Heart left ventricle (tissue), 16 donors: ENCODE data around the gene SRP54. TPM values are rescaled to one million over a fixed set of nuclear protein-coding genes. Genes with fewer than 3 reads are reported as not detected.

ENCODE experiments used
- ATAC-seq, 4 donors: fragments of 200-7000 bp; cut with Tn5 transposase; one replicate each; pipeline ENCODE4 v1.9.1; 2020 to 2022; ENCODE audit warnings: moderate library complexity in 4 of 4, mild to moderate bottlenecking in 3 of 4, moderate number of reproducible peaks in 1 of 4
- DNase-seq, 5 donors: peaks; one replicate each; pipeline ENCODE4 v3.0.0-alpha.2; 2020
- H3K27ac ChIP-seq, 12 donors: fragments of 200-600 bp; sonication (generic) in 4 of 12; one replicate each; pipeline versions ENCODE4 v1.5.0 to v1.8.0; 2016 to 2022; ENCODE audit warnings: mild to moderate bottlenecking in 2 of 12
- H3K27me3 ChIP-seq, 9 donors: fragments of 200-600 bp; sonication (generic) in 2 of 9; one replicate each; pipeline versions ENCODE4 v1.5.1 to v1.8.0; 2016 to 2022; ENCODE audit warnings: mild to moderate bottlenecking in 3 of 9
- H3K36me3 ChIP-seq, 9 donors: fragments of 200-600 bp; sonication (generic) in 2 of 9; one replicate each; pipeline versions ENCODE4 v1.5.0 to v1.8.0; 2018 to 2022; ENCODE audit warnings: mild to moderate bottlenecking in 2 of 9
- H3K4me1 ChIP-seq, 12 donors: fragments of 200-600 bp; sonication (generic) in 4 of 12; one replicate each; pipeline versions ENCODE4 v1.5.0 to v1.8.0; 2016 to 2022; ENCODE audit warnings: mild to moderate bottlenecking in 3 of 12
- H3K4me3 ChIP-seq, 12 donors: fragments of 200-600 bp; sonication (generic) in 4 of 12; one replicate each; pipeline versions ENCODE4 v1.5.0 to v1.8.0; 2017 to 2022; ENCODE audit warnings: mild to moderate bottlenecking in 9 of 12, moderate library complexity in 4 of 12
- H3K9me3 ChIP-seq, 12 donors: fragments of 200-600 bp; sonication (generic) in 4 of 12; one replicate each; pipeline versions ENCODE4 v1.5.0 to v1.8.0; 2016 to 2022; ENCODE audit warnings: mild to moderate bottlenecking in 1 of 12
- POLR2A ChIP-seq, 2 donors: fragments of 450-650 bp; IDR thresholded peaks; one replicate each; pipeline ENCODE4 v1.6.1; 2017; ENCODE audit warnings: antibody characterized with exemption in 2 of 2, mild to moderate bottlenecking in 2 of 2, moderate library complexity in 2 of 2
- WGBS, 4 donors: extraction: QIAGEN DNeasy Blood & Tissue Kit in 2 of 4; methylation state at CpG; one replicate each; pipeline versions ENCODE4 v1.1.5 to v1.1.7; 2013 to 2018; 5-methylcytosine and 5-hydroxymethylcytosine counted together
- intact Hi-C, 10 donors: fragments of 100-400 bp; cut with DNase I; formaldehyde crosslinking; loops; one replicate each; pipeline versions ENCODE4 v1.11.1 to v1.14.2; 2022
- polyA plus RNA-seq, 2 donors: library from polyadenylated mRNA; stranded (reverse); fragments of 200-250 nt; gene quantifications; one replicate each; pipeline ENCODE4 v1.2.3, GENCODE V29; 2013
- total RNA-seq, 9 donors: library from RNA; depleted of rRNA in 2 of 9; stranded (reverse); fragments of >200 nt in 2 of 9; fragmentation: NEBNext Ultra II Directional in 3 of 9; extraction: Animal tissue kit (Norgen Biotek cat#: 25700) in 3 of 9; gene quantifications; one replicate each; pipeline versions ENCODE4 v1.1.0 to v1.2.4, GENCODE V29; 2016 to 2023
- TF ChIP-seq, protein P1 (sequence below), 12 donors: fragments of 200-600 bp; sonication (generic) in 4 of 12; IDR thresholded peaks; one replicate each; pipeline versions ENCODE4 v1.5.0 to v1.8.0; 2018 to 2022; ENCODE audit warnings: antibody characterized with exemption in 12 of 12, mild to moderate bottlenecking in 5 of 12
- donor health status: ischemic (EF 13 %, LVEDD 7.1; RV severe dilation, severe dysfunction).
- donor health status: healthy with polysubstance abuse.
- donor health status: DM: no; HTN: yes; CAD: no.
- donor health status: DM: no; HTN: no; CAD: no.
- donor health status: ischemic (EF 25% LVEDD 6.9; RV normal size, moderate dysfunction).
- donor health status: ischemic (EF 25% LVEDD 5.7; RV mildly dilated, moderate dysfunction).
- donor health status: healthy.
- donor health status: DM: yes; HTN: yes; CAD: no.
- donor health status: ischemic (EF 35%, LVEDD 5.7; RV mildly dilated, moderate dysfunction).
- donor health status: nonischemic (EF 11% LVEDD 7.7; RV severe dilation, severe dysfunction).
- donor health status: DM: yes; HTN: yes; CAD: no.
- donor health status: PGD.
- donor health status: ischemic (EF 29% LVEDD 5.4; RV normal size, mild dysfunction).
- donor health status: nonischemic (EF 23%, LVEDD 6.1; RV moderate dilation, normal function).

The SRP54 gene
- total and polyA plus RNA-seq, 11 donors = 16.0 to 53.3 (median 34.0) TPM

DNA sequence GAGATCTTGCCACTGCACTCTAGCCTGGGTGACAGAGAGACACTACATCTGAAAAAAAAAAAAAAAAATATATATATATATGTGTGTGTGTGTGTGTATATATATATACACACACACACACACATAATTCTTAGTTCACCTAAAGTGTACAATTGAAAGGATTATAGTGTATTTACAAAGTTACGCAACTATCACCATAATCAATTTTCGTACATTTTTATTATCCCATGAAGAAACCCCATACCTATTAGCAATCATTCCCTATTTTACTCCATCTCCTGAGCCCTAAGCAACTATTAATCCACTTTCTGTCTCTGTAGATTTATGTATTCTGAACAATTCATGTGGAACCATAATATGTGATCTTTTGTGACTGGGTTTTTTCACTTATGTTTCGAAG, 4.4 kb downstream of the SRP54 start:
- intact Hi-C loops = loop anchor here in 3 of 10 donors (10.0 kb wide), 2 partner anchors 58 to 112 kb away; partner anchors contain the start of genes FAM177A1 (in 2 of the 3) and BAZ1A (in 1 of the 3)
- WGBS, 4 donors = 93 to 98% (median 95%) methylated on average over 3 of the region's 3 CpGs

DNA sequence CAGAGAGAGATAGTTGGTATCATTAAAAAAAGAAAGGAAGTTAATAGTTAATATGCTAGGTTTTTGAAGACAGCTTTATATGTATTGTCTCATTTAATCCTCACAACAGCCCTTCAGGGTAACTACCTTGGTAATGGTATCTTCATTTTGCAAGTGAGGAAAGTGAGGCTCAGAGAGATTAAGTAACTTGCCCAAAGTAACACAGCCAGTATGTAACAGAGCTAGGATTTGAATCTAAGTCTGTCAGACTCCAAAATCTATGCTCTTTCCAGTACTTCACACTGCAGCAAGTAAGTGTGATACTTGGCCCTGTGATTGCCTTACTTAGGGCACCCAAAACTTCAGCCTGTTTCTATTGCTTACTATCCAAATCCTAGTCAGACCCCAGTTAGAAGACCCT, 7.0 kb downstream of the SRP54 start:
- DNase-seq = no peak
- no peak for ATAC-seq
- Histone ChIP-seq H3K36me3 (no peaks in the 10 kb centered on the region), H3K9me3 (no peaks in the 10 kb centered on the region), H3K27ac (no peak overlapping the region), H3K4me1 (peaks cover 0 to 25% (median 11%) of the 10 kb centered on the region in 12 donors), H3K27me3 (no peaks in the 10 kb centered on the region), H3K4me3 (no peak overlapping the region)
- TF ChIP-seq, protein P1, sequence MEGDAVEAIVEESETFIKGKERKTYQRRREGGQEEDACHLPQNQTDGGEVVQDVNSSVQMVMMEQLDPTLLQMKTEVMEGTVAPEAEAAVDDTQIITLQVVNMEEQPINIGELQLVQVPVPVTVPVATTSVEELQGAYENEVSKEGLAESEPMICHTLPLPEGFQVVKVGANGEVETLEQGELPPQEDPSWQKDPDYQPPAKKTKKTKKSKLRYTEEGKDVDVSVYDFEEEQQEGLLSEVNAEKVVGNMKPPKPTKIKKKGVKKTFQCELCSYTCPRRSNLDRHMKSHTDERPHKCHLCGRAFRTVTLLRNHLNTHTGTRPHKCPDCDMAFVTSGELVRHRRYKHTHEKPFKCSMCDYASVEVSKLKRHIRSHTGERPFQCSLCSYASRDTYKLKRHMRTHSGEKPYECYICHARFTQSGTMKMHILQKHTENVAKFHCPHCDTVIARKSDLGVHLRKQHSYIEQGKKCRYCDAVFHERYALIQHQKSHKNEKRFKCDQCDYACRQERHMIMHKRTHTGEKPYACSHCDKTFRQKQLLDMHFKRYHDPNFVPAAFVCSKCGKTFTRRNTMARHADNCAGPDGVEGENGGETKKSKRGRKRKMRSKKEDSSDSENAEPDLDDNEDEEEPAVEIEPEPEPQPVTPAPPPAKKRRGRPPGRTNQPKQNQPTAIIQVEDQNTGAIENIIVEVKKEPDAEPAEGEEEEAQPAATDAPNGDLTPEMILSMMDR (IDR thresholded peaks at IDR 0.05) = no peak
- no peak for TF ChIP-seq POLR2A (IDR thresholded peaks at IDR 0.05)
- intact Hi-C loops = loop anchor here in 3 of 10 donors (10.0 kb wide), 2 partner anchors 55 to 115 kb away; partner anchors contain the start of genes FAM177A1 (in 2 of the 3) and BAZ1A (in 1 of the 3)

More for the DNA sequence above, 4.4 kb downstream of the SRP54 start:
- Histone ChIP-seq H3K4me1 (peaks cover 5 to 32% (median 21%) of the 10 kb centered on the region in 12 donors), H3K9me3 (no peaks in the 10 kb centered on the region), H3K36me3 (no peaks in the 10 kb centered on the region), H3K4me3 (no peak overlapping the region), H3K27ac (no peak overlapping the region), H3K27me3 (no peaks in the 10 kb centered on the region)
- ATAC-seq (no peak), DNase-seq (no peak)
- TF ChIP-seq, protein P1 (IDR thresholded peaks at IDR 0.05) = no peak
- TF ChIP-seq POLR2A (IDR thresholded peaks at IDR 0.05) = no peak

DNA sequence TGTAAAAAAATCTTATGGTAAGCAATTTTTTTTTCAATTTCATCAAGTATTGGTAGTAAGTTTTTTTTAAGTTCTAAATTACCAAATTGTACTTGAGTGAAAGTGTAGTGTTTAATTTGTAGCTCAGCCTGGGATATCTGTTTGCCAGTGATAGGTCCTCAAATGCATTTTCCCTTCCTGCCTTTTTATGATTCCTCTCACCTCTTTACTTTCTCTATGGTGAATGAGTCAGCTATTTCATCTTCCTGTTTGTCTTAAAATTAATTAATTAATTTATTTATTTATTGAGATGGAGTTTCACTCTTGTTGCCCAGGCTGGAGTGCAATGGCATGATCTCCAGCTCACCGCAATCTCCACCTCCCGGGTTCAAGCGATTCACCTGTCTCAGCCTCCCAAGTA, 10.6 kb downstream of the SRP54 start:
- WGBS, 4 donors = 95 to 99% (median 97%) methylated on average over 3 of the region's 3 CpGs
- Histone ChIP-seq H3K4me1 (peaks cover 0 to 18% (median 1%) of the 10 kb centered on the region in 12 donors), H3K4me3 (no peak overlapping the region), H3K9me3 (no peaks in the 10 kb centered on the region), H3K36me3 (peaks cover 0 to 22% (median 12%) of the 10 kb centered on the region in 9 donors), H3K27me3 (no peaks in the 10 kb centered on the region), H3K27ac (no peak overlapping the region)
- DNase-seq (no peak), ATAC-seq (no peak)
- TF ChIP-seq, protein P1 (IDR thresholded peaks at IDR 0.05) = no peak
- no peak for TF ChIP-seq POLR2A (IDR thresholded peaks at IDR 0.05)
- intact Hi-C loops = no loop called here

DNA sequence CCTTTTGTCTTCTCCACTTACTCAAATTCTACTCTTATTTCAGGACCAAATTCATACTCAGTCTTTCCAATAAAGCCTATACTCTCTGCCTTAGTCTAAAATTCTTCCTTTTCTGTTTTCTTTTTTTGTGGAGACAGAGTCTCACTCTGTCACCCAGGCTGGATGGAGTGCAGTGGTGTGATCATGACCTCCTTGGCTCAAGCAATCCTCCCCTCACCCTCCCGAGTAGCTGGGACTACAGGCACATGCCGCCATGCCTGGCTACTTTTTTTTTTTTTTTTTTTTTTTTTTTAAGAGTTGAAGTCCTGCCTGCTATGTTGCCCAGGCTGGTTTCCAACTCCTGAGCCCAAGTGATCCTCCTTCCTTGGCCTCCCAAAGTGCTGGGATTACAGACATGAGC, 11.9 kb downstream of the SRP54 start:
- intact Hi-C loops = no loop called here
- TF ChIP-seq, protein P1 (IDR thresholded peaks at IDR 0.05) = no peak
- no peak for TF ChIP-seq POLR2A (IDR thresholded peaks at IDR 0.05)
- DNase-seq = no peak
- Histone ChIP-seq H3K4me3 (no peak overlapping the region), H3K27me3 (no peaks in the 10 kb centered on the region), H3K36me3 (peaks cover 0 to 33% (median 19%) of the 10 kb centered on the region in 9 donors), H3K9me3 (no peaks in the 10 kb centered on the region), H3K27ac (no peak overlapping the region), H3K4me1 (peaks cover 0 to 18% (median 1%) of the 10 kb centered on the region in 12 donors)
- 56 to 87% (median 83%) methylated on average over 2 of the region's 2 CpGs for WGBS, 4 donors
- ATAC-seq = no peak
